Stimulated activated naive CD8-positive, alpha-beta T cell treated with anti-CD3 and anti-CD28 coated beads, Interleukin-15, amount 100 ng/mL, for 72 hours (primary cell): ENCODE measurements around the gene FOXP1.

Experiments used
- ATAC-seq: fragments of 150-1000 bp; cut with Tn5 transposase; 2 replicates; pipeline ENCODE4 v1.10.0; 2021; ENCODE audit warnings: mild to moderate bottlenecking, moderate library complexity
- DNase-seq, 2 donors: peaks; one replicate each; pipeline ENCODE4 v3.0.0; 2021 to 2022
- H3K27ac Mint-ChIP-seq, 2 donors: one replicate each; pipeline ENCODE4 v1.8.0; 2022; ENCODE audit warnings: mild to moderate bottlenecking in 2 of 2, mixed read lengths in 2 of 2, moderate library complexity in 2 of 2
- H3K27me3 Mint-ChIP-seq: one replicate; pipeline ENCODE4 v1.8.0; 2022; ENCODE audit warnings: mixed read lengths
- H3K4me1 Mint-ChIP-seq: one replicate; pipeline ENCODE4 v1.8.0; 2022; ENCODE audit warnings: mild to moderate bottlenecking, mixed read lengths
- H3K4me3 Mint-ChIP-seq, 2 donors: one replicate each; pipeline ENCODE4 v1.8.0; 2022; ENCODE audit warnings: mild to moderate bottlenecking in 2 of 2, mixed read lengths in 2 of 2, moderate library complexity in 1 of 2
- H3K9me3 Mint-ChIP-seq, 2 donors: one replicate each; pipeline ENCODE4 v1.8.0; 2022; ENCODE audit warnings: mixed read lengths in 2 of 2

The FOXP1 gene

GRCh38 chr3:71262364-71263265 is 320.9 kb downstream of the FOXP1 start:
- H3K27ac Mint-ChIP-seq = peak overlapping the region; percentile 17 to 65
- peaks cover 83% of the 10 kb centered on the region for H3K4me1 Mint-ChIP-seq
- DNase-seq (no peak), ATAC-seq (peak; percentile 67)
- H3K27me3 Mint-ChIP-seq = no peaks in the 10 kb centered on the region
- peak overlapping the region; percentile 59 to 62 for H3K4me3 Mint-ChIP-seq
- H3K9me3 Mint-ChIP-seq = no peaks in the 10 kb centered on the region

- Mint-ChIP-seq H3K4me1 (peaks cover 86% of the 10 kb centered on the region), H3K9me3 (no peaks in the 10 kb centered on the region), H3K27me3 (no peaks in the 10 kb centered on the region), H3K27ac (peak overlapping the region in 1 of 2 donors; percentile 60), H3K4me3 (no peak overlapping the region)
- DNase-seq (no peak), ATAC-seq (no peak)
Observed at GRCh38 chr3:71260782-71261181, 322.7 kb downstream of the FOXP1 start.

DNA sequence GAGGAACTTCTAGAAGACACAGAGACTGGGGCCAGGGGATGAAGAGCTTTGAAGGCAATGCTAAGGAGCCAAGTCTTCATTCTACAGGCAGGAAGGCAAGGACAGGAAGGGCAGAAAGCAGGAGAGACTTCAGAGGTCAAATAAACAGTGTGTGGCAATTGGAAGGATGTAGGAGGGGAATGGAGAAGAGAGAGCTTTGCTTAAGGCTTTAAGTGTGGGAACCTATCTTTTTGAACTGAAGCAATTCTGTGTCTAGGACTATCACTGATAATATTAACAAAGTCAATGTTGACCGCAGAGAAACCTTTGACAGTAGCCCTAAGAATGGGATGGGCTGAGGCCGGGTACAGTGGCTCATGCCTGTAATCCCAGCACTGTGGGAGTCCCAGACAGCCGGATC is 325.0 kb downstream of the FOXP1 start:
- peak overlapping the region in 1 of 2 donors; percentile 36 for H3K4me3 Mint-ChIP-seq
- H3K9me3 Mint-ChIP-seq = no peaks in the 10 kb centered on the region
- ATAC-seq = no peak
- peak overlapping the region in 1 of 2 donors; percentile 49 for H3K27ac Mint-ChIP-seq
- H3K4me1 Mint-ChIP-seq = peaks cover 81% of the 10 kb centered on the region
- H3K27me3 Mint-ChIP-seq = no peaks in the 10 kb centered on the region
- DNase-seq = no peak

DNA sequence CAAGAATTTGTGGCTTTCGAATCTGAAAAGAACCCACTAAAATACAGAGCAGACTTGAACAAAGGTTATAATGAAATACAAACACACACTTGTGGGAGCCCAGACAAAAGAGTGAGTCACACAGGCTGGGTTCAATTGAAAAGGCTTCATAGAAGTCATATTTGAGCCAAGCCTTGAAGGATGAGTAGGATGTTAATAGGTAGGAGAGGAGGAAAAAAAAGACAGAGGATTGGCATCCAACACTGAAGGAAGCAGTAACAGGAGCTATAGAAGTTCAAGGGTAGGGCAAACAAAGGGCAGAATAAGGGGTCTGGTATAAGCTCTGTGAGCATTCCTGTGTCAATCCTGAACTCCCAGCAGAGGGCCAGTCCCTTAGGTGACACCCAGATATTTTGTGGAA is 325.4 kb downstream of the FOXP1 start:
- peak overlapping the region; percentile 49 to 77 for H3K27ac Mint-ChIP-seq

DNA sequence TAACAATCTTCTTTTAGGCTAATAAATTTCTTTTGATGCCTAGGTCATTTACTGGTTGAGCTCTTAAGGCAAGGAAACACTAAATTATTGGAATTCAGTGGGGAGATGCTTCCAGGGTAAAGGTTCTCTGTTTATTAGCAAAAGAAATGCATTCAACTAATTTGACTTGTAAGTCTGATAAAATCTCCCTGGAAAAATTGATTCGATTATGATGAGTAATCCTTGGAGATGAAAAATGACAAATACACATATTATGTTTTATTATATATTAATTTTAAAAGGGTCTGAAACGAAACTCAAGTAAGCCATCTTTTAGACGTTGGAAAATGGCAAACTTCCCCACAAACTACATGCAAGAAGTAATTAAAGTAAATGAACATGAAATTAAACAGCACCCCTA is 328.0 kb downstream of the FOXP1 start:
- no peak for ATAC-seq
- Mint-ChIP-seq H3K4me1 (peaks cover 87% of the 10 kb centered on the region), H3K27me3 (no peaks in the 10 kb centered on the region), H3K4me3 (no peak overlapping the region), H3K9me3 (no peaks in the 10 kb centered on the region), H3K27ac (no peak overlapping the region)
- no peak for DNase-seq

More for the DNA sequence above, 325.4 kb downstream of the FOXP1 start:
- H3K4me3 Mint-ChIP-seq = peak overlapping the region; percentile 4 to 12
- DNase-seq (no peak), ATAC-seq (peak; percentile 41)
- no peaks in the 10 kb centered on the region for H3K9me3 Mint-ChIP-seq
- H3K27me3 Mint-ChIP-seq = no peaks in the 10 kb centered on the region
- H3K4me1 Mint-ChIP-seq = peaks cover 80% of the 10 kb centered on the region

GRCh38 chr3:71254281-71255057 is 329.1 kb downstream of the FOXP1 start:
- ATAC-seq (no peak), DNase-seq (no peak)
- no peaks in the 10 kb centered on the region for H3K9me3 Mint-ChIP-seq
- H3K4me1 Mint-ChIP-seq = peaks cover 86% of the 10 kb centered on the region
- peak overlapping the region in 1 of 2 donors; percentile 31 for H3K27ac Mint-ChIP-seq
- no peaks in the 10 kb centered on the region for H3K27me3 Mint-ChIP-seq
- H3K4me3 Mint-ChIP-seq = no peak overlapping the region

DNA sequence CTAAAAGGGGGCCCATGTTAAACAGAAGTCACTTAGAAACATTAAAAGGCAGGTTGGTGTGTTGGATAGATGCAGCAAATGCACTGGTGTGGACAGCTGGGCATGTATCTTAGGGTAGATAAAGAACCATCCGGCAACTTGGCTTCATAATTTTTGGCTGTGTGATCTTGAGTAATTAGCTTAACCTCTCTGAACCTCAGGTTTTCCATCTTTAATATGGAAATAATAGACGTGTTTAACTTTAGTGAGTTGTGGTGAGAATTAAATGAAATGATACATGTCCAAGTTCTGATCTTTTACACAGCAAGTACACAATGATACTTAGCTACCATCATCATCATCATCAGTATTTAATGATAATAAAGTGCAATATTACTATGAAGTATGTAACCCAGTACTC is 330.4 kb downstream of the FOXP1 start:
- Mint-ChIP-seq H3K27me3 (no peaks in the 10 kb centered on the region), H3K9me3 (no peaks in the 10 kb centered on the region), H3K4me3 (no peak overlapping the region), H3K27ac (no peak overlapping the region), H3K4me1 (peaks cover 86% of the 10 kb centered on the region)
- ATAC-seq = no peak
- no peak for DNase-seq

- no peaks in the 10 kb centered on the region for H3K27me3 Mint-ChIP-seq
- DNase-seq (no peak), ATAC-seq (no peak)
- no peak overlapping the region for H3K4me3 Mint-ChIP-seq
- H3K9me3 Mint-ChIP-seq = no peaks in the 10 kb centered on the region
- no peak overlapping the region for H3K27ac Mint-ChIP-seq
- H3K4me1 Mint-ChIP-seq = peaks cover 86% of the 10 kb centered on the region
Observed at GRCh38 chr3:71252466-71252865, 331.1 kb downstream of the FOXP1 start.

GRCh38 chr3:71251156-71251775 is 332.3 kb downstream of the FOXP1 start:
- no peak for ATAC-seq
- Mint-ChIP-seq H3K4me3 (no peak overlapping the region), H3K9me3 (no peaks in the 10 kb centered on the region), H3K4me1 (peaks cover 86% of the 10 kb centered on the region), H3K27me3 (no peaks in the 10 kb centered on the region), H3K27ac (no peak overlapping the region)
- no peak for DNase-seq

DNA sequence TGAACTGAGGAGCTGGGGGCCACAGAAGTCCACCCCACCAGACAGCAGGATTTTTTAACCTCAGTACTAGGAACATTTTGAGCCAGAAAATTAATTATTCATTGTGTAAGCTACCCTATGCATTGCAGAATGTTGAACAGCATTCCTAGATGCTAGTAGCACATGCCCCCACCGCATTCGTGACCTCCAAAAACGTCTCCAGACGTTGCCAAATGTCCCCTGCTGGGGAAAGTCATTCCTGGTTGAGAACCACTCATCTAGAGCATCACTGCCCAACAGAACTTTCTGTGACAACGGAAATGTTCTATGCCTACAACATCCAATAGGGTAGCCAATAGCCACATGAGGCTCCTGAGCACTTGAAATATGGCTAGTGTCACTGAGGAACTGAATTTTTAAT is 333.5 kb downstream of the FOXP1 start:
- DNase-seq = no peak
- Mint-ChIP-seq H3K27me3 (no peaks in the 10 kb centered on the region), H3K4me3 (no peak overlapping the region)

DNA sequence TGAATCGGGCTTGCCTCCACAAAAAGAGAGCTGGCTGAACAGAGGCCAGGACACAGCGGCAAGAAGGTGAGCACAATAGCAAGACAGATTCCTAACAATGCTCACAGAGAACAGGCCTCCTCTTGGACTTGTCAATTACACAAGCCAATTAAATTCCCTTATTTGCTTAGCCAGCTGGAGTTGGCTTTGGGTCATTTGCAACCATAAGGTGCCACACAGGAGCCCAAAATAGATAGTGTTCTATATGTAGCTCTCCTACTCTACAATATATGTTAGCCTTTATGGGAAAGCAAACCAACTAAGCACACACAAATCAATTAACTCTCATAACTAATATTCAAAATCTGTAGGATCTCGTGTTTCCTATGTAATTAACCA is 335.6 kb downstream of the FOXP1 start:
- H3K4me3 Mint-ChIP-seq = no peak overlapping the region
- DNase-seq = no peak
- H3K27ac Mint-ChIP-seq = no peak overlapping the region

More for the DNA sequence above, 333.5 kb downstream of the FOXP1 start:
- ATAC-seq = no peak
- H3K9me3 Mint-ChIP-seq = no peaks in the 10 kb centered on the region
- peaks cover 87% of the 10 kb centered on the region for H3K4me1 Mint-ChIP-seq
- H3K27ac Mint-ChIP-seq = no peak overlapping the region

GRCh38 chr3:71247221-71247957 is 336.1 kb downstream of the FOXP1 start:
- DNase-seq (no peak), ATAC-seq (no peak)
- peaks cover 91% of the 10 kb centered on the region for H3K4me1 Mint-ChIP-seq
- H3K9me3 Mint-ChIP-seq = no peaks in the 10 kb centered on the region
- H3K4me3 Mint-ChIP-seq = no peak overlapping the region
- H3K27ac Mint-ChIP-seq = peak overlapping the region in 1 of 2 donors; percentile 88
- H3K27me3 Mint-ChIP-seq = no peaks in the 10 kb centered on the region

More for the DNA sequence above, 335.6 kb downstream of the FOXP1 start:
- H3K4me1 Mint-ChIP-seq = peaks cover 91% of the 10 kb centered on the region
- no peak for ATAC-seq
- H3K27me3 Mint-ChIP-seq = no peaks in the 10 kb centered on the region
- no peaks in the 10 kb centered on the region for H3K9me3 Mint-ChIP-seq

- Mint-ChIP-seq H3K4me1 (peaks cover 91% of the 10 kb centered on the region), H3K9me3 (no peaks in the 10 kb centered on the region), H3K4me3 (peak overlapping the region in 1 of 2 donors; percentile 27), H3K27me3 (no peaks in the 10 kb centered on the region), H3K27ac (no peak overlapping the region)
- ATAC-seq = no peak
- no peak for DNase-seq
Observed at GRCh38 chr3:71245971-71246880, 337.3 kb downstream of the FOXP1 start.

DNA sequence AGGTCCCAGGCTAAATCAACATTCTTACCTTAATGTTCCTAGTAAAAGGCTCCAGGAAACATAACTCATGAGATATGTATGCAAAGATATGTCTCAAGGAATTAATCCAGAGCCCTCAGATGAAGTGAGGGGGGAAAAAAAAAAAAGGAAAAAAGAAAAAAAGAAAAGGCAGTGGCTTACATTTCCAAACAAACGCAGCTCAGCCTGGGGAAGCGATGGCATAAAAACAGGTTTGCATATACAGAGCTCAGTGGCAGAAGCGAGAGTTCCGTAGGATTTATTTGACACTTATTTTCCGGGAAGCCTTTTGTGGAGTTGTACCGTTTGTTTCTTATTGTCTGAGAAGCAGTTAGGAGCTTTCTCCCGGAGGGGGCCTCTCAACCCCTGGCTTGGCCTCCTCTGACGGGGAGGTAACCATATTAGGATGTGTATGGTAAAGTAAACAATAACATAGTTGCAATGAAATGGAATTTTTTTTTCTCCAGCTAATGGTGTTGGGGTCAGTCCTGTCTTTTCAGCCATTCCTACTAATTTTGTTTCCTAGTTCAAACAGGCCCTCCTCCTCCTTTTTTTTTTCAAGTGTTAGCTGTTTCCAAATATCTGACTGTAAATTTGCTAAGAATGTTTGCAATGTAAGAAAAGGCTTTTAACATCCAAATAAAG is 338.6 kb downstream of the FOXP1 start:
- Mint-ChIP-seq H3K9me3 (no peaks in the 10 kb centered on the region), H3K4me1 (peaks cover 97% of the 10 kb centered on the region), H3K27ac (no peak overlapping the region), H3K27me3 (no peaks in the 10 kb centered on the region), H3K4me3 (peak overlapping the region in 1 of 2 donors; percentile 19)
- DNase-seq (no peak), ATAC-seq (no peak)
